ENCODE measurements around the gene PCA3.

DNA sequence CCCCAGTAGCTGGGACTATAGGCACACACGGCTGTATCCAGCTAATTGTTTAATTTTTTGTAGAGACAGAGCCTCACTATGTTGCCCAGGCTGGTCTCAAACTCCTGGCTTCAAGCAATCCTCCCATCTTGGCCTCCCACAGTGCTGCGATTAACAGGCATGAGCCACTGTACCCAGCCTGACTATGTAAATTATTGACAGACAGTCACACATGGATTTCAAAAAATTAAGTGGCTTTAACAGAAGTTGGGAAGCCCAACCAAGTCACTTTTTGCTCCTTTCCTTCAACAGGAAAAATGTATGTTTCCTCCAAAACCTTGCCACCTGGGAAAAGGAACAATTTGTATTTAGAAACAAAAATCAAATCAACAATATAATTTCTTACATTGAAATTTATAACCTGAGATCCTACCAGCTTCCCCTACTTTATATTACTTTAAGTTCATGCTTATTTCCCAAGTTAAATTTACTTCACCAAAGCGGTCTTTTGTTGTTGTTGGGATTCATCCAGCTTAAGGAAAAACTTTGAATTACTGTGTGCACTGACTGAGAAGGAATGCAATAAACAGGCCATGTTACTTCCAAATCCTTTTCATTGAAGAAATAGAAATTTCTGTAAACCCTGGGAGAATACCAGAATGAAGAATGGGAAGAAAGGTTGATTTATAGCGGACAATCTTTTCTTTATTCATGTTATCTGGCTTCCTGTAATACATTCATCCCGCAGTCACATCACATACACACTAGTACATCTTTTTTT lies 8.6 kb downstream of the PCA3 start:
- TF ChIP-seq POLR2AphosphoS5 (IDR thresholded peaks at IDR 0.05), result no peak
- no peak for TF ChIP-seq POLR2A (IDR thresholded peaks at IDR 0.05)
- TF ChIP-seq, protein P1, sequence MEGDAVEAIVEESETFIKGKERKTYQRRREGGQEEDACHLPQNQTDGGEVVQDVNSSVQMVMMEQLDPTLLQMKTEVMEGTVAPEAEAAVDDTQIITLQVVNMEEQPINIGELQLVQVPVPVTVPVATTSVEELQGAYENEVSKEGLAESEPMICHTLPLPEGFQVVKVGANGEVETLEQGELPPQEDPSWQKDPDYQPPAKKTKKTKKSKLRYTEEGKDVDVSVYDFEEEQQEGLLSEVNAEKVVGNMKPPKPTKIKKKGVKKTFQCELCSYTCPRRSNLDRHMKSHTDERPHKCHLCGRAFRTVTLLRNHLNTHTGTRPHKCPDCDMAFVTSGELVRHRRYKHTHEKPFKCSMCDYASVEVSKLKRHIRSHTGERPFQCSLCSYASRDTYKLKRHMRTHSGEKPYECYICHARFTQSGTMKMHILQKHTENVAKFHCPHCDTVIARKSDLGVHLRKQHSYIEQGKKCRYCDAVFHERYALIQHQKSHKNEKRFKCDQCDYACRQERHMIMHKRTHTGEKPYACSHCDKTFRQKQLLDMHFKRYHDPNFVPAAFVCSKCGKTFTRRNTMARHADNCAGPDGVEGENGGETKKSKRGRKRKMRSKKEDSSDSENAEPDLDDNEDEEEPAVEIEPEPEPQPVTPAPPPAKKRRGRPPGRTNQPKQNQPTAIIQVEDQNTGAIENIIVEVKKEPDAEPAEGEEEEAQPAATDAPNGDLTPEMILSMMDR (IDR thresholded peaks at IDR 0.05), result no peak

Data from sigmoid colon (tissue), 4 donors.